K562 (cell line): ENCODE measurements around the gene SLC6A8. TPM values are rescaled to one million over a fixed set of nuclear protein-coding genes. Genes with fewer than 3 reads are reported as not detected.

Experiments
- ATAC-seq: fragments of 200-7000 bp; cut with Tn5 transposase; 3 replicates; pipeline ENCODE4 v1.9.1; 2020; ENCODE audit warnings: moderate library complexity
- BruUV-seq: library from RNA; stranded (reverse); fragments of 400-500 nt; replicated peaks from 2 replicates; lab custom pipeline; 2021; lab: Mats Ljungman, UMichigan
- CTCF ChIA-PET: fragments of 300-600 bp; formaldehyde crosslinking; extraction: SDS; loops from one replicate; lab custom pipeline; 2021; ENCODE audit warnings: low intra/inter-chr PET ratio; lab: Yijun Ruan, JAX
- POLR2A ChIA-PET: fragments of 300-600, 350-650 bp; sonication (Branson Sonifier 250); formaldehyde crosslinking; extraction: SDS; loops from one replicate; lab custom pipeline; 2021; ENCODE audit warnings: antibody characterized with exemption, inconsistent platforms; lab: Yijun Ruan, JAX
- DNase-seq, 4 experiments: peaks; one replicate each; pipeline versions ENCODE4 v3.0.0 to v3.0.0-alpha.2; 2011 to 2018; ENCODE audit warnings: low spot score in 3 of 4, mixed read lengths in 3 of 4; ENCODE audit errors: extremely low read depth in 1 of 4
- FAIRE-seq: peaks from 2 replicates; lab custom pipeline; 2011; peaks lifted over from hg19 to GRCh38; lab: Jason Lieb, UNC
- H2AFZ ChIP-seq: 2 replicates; pipeline ENCODE4 v1.6.0; 2011; ENCODE audit warnings: low read depth, low read length, control low read depth, inconsistent platforms
- H3K27ac ChIP-seq: fragments of 200-600 bp; 3 replicates; pipeline ENCODE4 v1.8.0; 2011; ENCODE audit warnings: low read depth, mild to moderate bottlenecking, control low read depth, inconsistent platforms, low read length, moderate library complexity, mixed read lengths; ENCODE audit errors: extremely low read depth
- H3K27me3 ChIP-seq, 2 experiments: fragments of 300-600 bp in 1 of 2; 2 replicates in 1 of 2; 3 replicates in 1 of 2; pipeline versions ENCODE4 v1.6.0 to v1.8.0; 2011; ENCODE audit warnings: inconsistent platforms in 2 of 2, low read length in 2 of 2, mild to moderate bottlenecking in 1 of 2, mixed read lengths in 1 of 2, moderate library complexity in 1 of 2; ENCODE audit not compliant: control insufficient read depth in 2 of 2, insufficient read depth in 2 of 2
- H3K36me3 ChIP-seq: fragments of 300-600 bp; 3 replicates; pipeline ENCODE4 v1.8.0; 2011; ENCODE audit warnings: mild to moderate bottlenecking, low read length, inconsistent platforms; ENCODE audit not compliant: control insufficient read depth, insufficient read depth
- H3K4me1 ChIP-seq, 2 experiments: fragments of 200-600 bp in 1 of 2; replicated peaks in 1 of 2; 2 replicates in 1 of 2; 3 replicates in 1 of 2; pipeline versions ENCODE4 v1.5.1 to v1.8.0; 2011; ENCODE audit warnings: inconsistent platforms in 2 of 2, low read length in 2 of 2, mild to moderate bottlenecking in 1 of 2, mixed read lengths in 1 of 2, moderate library complexity in 1 of 2; ENCODE audit not compliant: control insufficient read depth in 2 of 2, insufficient read depth in 2 of 2
- H3K4me2 ChIP-seq: 2 replicates; pipeline ENCODE4 v1.6.1; 2011; ENCODE audit warnings: low read length, control low read depth, inconsistent platforms, mixed read lengths; ENCODE audit not compliant: insufficient read depth
- H3K4me3 ChIP-seq: fragments of 200-600 bp; sonication (generic), shearing (Covaris generic); 2 replicates; pipeline ENCODE4 v1.5.1; 2016; ENCODE audit warnings: control low read depth, inconsistent platforms
- H3K79me2 ChIP-seq: fragments of 200-600 bp; 3 replicates; pipeline ENCODE4 v1.8.0; 2011; ENCODE audit warnings: low read length, inconsistent platforms; ENCODE audit not compliant: control insufficient read depth, insufficient read depth
- H3K9ac ChIP-seq, 2 experiments: 2 replicates each; pipeline versions ENCODE4 v1.6.0 to v1.6.1; 2011; ENCODE audit warnings: low read depth in 2 of 2, low read length in 2 of 2, control low read depth in 1 of 2, inconsistent platforms in 1 of 2, mild to moderate bottlenecking in 1 of 2, mixed read lengths in 1 of 2; ENCODE audit not compliant: insufficient read depth in 1 of 2
- H3K9me1 ChIP-seq: one replicate; pipeline ENCODE4 v1.6.0; 2011; ENCODE audit warnings: inconsistent platforms, mild to moderate bottlenecking, low read length, moderate library complexity; ENCODE audit not compliant: control insufficient read depth, insufficient read depth
- H3K9me3 ChIP-seq: replicated peaks from 2 replicates; pipeline ENCODE4 v1.5.1; 2011; ENCODE audit warnings: low read depth, low read length, inconsistent platforms; ENCODE audit not compliant: control insufficient read depth, insufficient read depth
- H4K20me1 ChIP-seq: replicated peaks from 2 replicates; pipeline ENCODE4 v1.6.1; 2011; ENCODE audit warnings: low read length, inconsistent platforms, mixed read lengths; ENCODE audit not compliant: control insufficient read depth, insufficient read depth
- CTCF ChIP-seq, 3 experiments: IDR thresholded peaks in 2 of 3; conservative IDR thresholded peaks in 1 of 3; 2 replicates each; pipeline ENCODE4 v1.5.1; 2011 to 2012; ENCODE audit warnings: low read length in 3 of 3, mild to moderate bottlenecking in 3 of 3, control low read depth in 2 of 3, improper control_type of control experiment in 1 of 3, inconsistent platforms in 1 of 3, low read depth in 1 of 3, mixed read lengths in 1 of 3, moderate library complexity in 1 of 3; ENCODE audit not compliant: insufficient read depth in 2 of 3
- TBL1XR1 ChIP-seq, 2 experiments: IDR thresholded peaks; 2 replicates each; pipeline ENCODE4 v1.6.1; 2012; ENCODE audit warnings: improper control_type of control experiment in 2 of 2, low read length in 2 of 2, mild to moderate bottlenecking in 1 of 2
- WGBS: fragments of 100-300 bp; shearing (Covaris generic); methylation state at CpG from one replicate; pipeline ENCODE4 v1.1.6; 2016; ENCODE audit warnings: low coverage, mixed read lengths; ENCODE audit not compliant: insufficient coverage; ENCODE audit errors: missing lambda C conversion rate; 5-methylcytosine and 5-hydroxymethylcytosine counted together
- in situ Hi-C: fragments of 300-500 bp; cut with MboI; formaldehyde crosslinking; loops from 4 replicates; pipeline ENCODE4 v1.15.0; 2018; ENCODE audit warnings: inconsistent platforms, mixed read lengths
- intact Hi-C: fragments of 100-400 bp; cut with micrococcal nuclease; formaldehyde crosslinking; loops from 2 replicates; pipeline ENCODE4 v1.14.2; 2022
- polyA plus RNA-seq, 8 experiments: library from polyadenylated mRNA; depleted of rRNA in 4 of 8; stranded (reverse) in 5 of 8; unstranded in 3 of 8; fragments of >200 nt; fragmentation: Nextera tagmentation in 2 of 8; fragmentation: Illumina TruSeq in 1 of 8; extraction: Ambion mirVana in 2 of 8; extraction: Trizol in 1 of 8; gene quantifications; 2 replicates each; pipeline versions ENCODE4 v1.2.1 to v1.2.3, GENCODE V29; 2011 to 2014; ENCODE audit warnings: inconsistent platforms in 1 of 8, missing spikeins in 1 of 8
- total RNA-seq, 7 experiments: library from RNA; depleted of rRNA in 6 of 7; stranded (reverse); fragments of >200 nt in 6 of 7; fragmentation: Illumina TruSeq in 2 of 7; extraction: Trizol in 2 of 7; gene quantifications; 2 replicates each; pipeline versions ENCODE4 v1.2.1 to v1.2.3, GENCODE V29; 2011 to 2021; ENCODE audit warnings: low replicate concordance in 1 of 7

Gene SLC6A8
- total and polyA plus RNA-seq, 9 of the 15 experiments (the other 6 are each of a cell fraction or from before 2014, with no cell fraction given): 0.68 to 144 (median 34.3) TPM

GRCh38 chrX:153728095-153728494 lies 40.4 kb downstream of the SLC6A8 start:
- no peak for DNase-seq
- H3K4me3 ChIP-seq: no peak overlapping the region
- H4K20me1 ChIP-seq: peaks cover 4% of the 10 kb centered on the region
- TF ChIP-seq CTCF (IDR thresholded peaks at IDR 0.05 in 2 of 3, conservative IDR thresholded peaks at IDR 0.05 in 1 of 3; ENCODE audit: insufficient read depth in 2 of 3, low read depth in 1 of 3, low read length in 3 of 3) (0 out of 6 replicates have a peak, but pooled peaks of 2 of the 3 experiments have one; percentile 3 to 22), TBL1XR1 (IDR thresholded peaks at IDR 0.05; ENCODE audit: low read length in 2 of 2) (no peak)
- 0 out of 2 replicates have a peak, but pooled peaks cover 2% of the 10 kb centered on the region for H3K9me3 ChIP-seq
- peaks cover 30% of the 10 kb centered on the region for H3K79me2 ChIP-seq
- FAIRE-seq: no peak
- H3K9ac ChIP-seq: 0 out of 4 replicates have a peak overlapping the region, but pooled peaks of 1 of the 2 experiments have one; percentile 9
- in situ Hi-C loops: no loop called here
- intact Hi-C loops: no loop called here
- no peak for ATAC-seq
- ChIA-PET POLR2A (interaction anchor here (0.6 kb wide), 1 partner anchor 54 kb away, joined by 3 read pairs; no protein-coding TSS in a partner anchor), CTCF (no interaction called here)
- 79% methylated on average over 6 of the region's 6 CpGs for WGBS
- peaks cover 28 to 58% of the 10 kb centered on the region in 2 experiments for H3K4me1 ChIP-seq
- H3K27ac ChIP-seq: no peak overlapping the region
- no peaks in the 10 kb centered on the region for H3K9me1 ChIP-seq
- BruUV-seq: no TSS peak
- H3K27me3 ChIP-seq: no peaks in the 10 kb centered on the region
- H3K36me3 ChIP-seq: peaks cover 1% of the 10 kb centered on the region
- no peak overlapping the region for H3K4me2 ChIP-seq
- H2AFZ ChIP-seq: no peak overlapping the region
